ENCODE data around the gene TRA2B.

TRA2B gene

GRCh38 chr3:185958626-185959025, 20.8 kb upstream of the TRA2B start:
- Histone ChIP-seq H3K4me3 (no peak overlapping the region), H3K27ac (peak overlapping the region in 8 of 21 experiments; percentile 32 to 75 (median 70))

DNA sequence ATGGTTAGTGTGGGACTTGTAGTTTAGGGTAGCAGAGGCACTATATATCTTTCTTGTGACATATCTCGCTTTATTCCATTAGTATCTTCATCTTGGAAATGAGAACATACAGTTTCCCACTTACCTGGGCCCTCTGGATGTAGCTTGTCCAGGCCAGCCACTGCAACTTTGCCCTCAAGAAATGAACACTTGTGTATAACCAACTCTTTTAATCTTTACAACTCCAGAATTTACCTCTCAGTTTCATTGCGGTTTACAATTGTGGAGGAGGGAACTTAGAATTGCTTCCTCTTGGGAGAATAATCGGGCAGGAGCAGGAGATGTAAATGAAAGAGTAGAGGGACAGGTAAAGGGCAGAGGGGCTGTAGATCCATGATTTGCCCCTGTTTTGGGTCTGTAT, 18.4 kb upstream of the TRA2B start:
- H3K4me3 ChIP-seq = no peak overlapping the region
- no peak overlapping the region for H3K27ac ChIP-seq

DNA sequence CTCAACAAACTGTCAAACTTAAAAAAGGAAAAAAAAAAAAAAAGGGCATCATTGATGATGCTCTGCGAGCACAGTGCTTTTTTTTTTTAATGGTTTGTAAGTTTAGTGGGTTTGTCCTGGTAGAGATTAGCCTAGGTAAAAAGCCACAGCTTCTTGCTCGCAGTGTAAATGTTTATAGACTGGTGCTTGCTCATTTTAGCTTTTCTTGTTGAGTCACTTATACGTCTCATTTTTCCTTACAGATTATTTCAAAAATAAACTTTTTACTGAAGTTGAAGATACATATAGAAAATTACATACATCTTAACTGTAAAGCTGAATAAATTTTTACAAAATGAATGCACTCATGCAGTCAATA, 16.5 kb upstream of the TRA2B start:
- Histone ChIP-seq H3K27ac (no peak overlapping the region), H3K4me3 (no peak overlapping the region)

DNA sequence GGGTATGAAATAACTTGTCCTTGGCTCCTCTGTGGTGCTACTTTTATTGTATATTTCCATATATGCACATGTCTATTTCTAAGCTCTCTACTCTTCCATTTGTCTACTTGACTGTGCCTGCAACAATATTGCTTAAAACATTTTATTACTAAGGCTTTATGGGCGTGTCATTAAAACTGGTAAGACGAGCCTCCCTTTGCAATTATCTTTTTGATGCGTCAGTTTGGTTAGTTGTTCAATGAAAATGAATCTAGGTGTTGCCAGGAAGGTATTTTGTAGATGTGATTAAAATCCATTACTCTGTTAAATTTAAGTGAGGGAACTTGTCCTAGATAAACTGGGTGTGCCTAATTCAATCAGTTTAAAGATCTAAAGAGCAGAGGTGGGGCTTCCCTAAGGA, 12.9 kb upstream of the TRA2B start:
- H3K27ac ChIP-seq = peak overlapping the region in 15 of 21 experiments; percentile 5 to 87 (median 61)
- H3K4me3 ChIP-seq = no peak overlapping the region

DNA sequence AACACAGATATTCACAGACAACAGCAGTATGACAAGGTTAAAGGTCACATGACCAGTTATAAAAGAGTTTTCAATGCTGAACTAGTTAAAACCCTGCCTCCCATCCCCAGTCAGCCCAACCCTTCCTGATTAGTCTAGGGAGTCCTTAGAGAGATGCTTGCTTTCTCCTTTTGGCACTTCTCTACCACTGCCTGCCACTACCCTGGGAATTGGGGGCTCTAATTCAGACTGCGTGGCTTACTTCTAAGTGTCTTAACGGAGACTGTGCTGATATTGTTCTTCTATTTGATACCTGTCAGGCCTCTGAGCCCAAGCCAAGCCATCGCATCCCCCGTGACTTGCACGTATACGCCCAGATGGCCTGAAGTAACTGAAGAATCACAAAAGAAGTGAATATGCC, 11.7 kb upstream of the TRA2B start:
- H3K27ac ChIP-seq = peak overlapping the region in 4 of 21 experiments; percentile 24 to 87 (median 72)
- no peak overlapping the region for H3K4me3 ChIP-seq

DNA sequence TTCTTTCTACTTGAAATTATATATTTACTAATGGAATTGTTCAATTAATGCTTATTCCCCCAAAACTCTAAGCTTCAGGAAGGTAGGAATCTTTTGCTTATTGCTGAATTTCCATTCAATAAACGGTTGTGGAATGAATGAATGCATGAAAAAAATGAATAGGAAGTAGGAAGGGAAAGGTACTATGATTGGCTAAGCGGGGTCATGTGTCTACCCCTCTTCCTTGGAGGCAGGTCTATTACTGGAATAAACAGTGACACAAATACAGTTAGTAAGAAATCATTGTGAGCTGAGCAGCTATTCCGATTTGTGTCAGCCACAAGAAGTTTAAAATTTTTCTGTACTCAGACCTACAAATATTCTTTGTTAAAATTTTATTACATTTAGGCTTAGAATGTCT, 10.5 kb upstream of the TRA2B start:
- H3K4me3 ChIP-seq = no peak overlapping the region
- no peak overlapping the region for H3K27ac ChIP-seq

- Histone ChIP-seq H3K27ac (peak overlapping the region in 1 of 21 experiments; percentile 66), H3K4me3 (no peak overlapping the region)
Observed at GRCh38 chr3:185943760-185944106, 5.9 kb upstream of the TRA2B start.

DNA sequence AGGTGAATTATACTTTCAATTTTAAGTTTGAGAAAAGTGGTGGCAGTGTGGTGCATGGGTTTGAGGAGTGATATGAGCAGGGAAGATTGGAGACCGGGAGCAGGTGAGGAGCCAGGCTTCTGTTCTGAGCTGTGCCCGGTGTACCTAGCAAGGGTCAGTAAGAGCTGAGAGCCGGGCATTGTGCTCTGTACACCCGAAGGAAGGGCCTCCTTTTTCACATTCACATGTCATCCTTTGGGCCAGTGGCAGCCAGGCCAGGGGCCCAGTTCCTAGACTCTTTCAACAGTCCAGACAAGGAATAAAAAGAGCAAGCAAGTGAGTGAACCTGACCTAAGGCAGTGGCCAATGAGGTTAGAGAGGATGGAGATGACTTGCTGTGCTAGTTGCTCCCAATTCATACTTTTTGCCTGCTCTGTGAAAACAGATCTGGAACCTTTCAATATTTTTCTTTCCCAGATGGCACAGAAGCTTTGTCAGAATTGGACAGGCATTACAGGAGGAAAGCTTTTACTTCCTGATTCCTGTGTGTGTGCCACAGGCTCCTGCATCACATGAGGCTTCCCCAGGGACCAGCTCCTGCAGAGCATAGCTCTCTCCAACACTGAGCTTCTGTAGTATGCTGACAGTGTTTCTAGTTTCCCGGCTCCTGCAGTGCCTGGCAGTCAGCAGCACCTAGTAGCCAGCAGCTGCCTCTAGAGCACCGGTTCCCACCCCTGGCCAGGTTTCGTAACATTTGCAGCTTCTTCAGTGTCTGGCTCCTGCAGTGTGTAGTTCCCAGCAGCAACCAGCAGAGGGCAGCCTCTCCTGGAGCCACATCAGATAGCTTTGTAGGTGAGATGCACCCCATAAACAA, 5.3 kb upstream of the TRA2B start:
- H3K4me3 ChIP-seq = no peak overlapping the region
- H3K27ac ChIP-seq = peak overlapping the region in 7 of 21 experiments; percentile 4 to 66 (median 51)

GRCh38 chr3:185942396-185942795, 4.6 kb upstream of the TRA2B start:
- no peak overlapping the region for H3K4me3 ChIP-seq
- peak overlapping the region in 1 of 21 experiments; percentile 4 for H3K27ac ChIP-seq

DNA sequence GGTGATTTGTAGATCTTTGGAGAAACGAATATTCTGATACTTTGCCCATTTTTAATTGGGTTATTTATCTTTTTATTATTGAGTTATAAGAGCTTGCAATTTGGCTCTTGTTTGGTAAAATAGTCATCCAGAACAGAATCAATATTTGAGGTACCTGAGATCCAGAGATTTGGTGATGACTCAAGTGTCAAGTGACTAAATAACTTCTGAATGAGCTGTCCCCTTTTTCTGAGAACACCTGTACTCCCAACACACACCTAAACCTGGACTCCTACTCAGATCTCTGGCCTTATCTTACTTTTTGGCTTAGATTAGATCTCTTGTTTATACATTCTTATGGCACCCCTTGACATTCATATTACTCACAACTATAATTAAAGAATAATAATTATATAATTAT, 3.1 kb upstream of the TRA2B start:
- H3K4me3 ChIP-seq = no peak overlapping the region

DNA sequence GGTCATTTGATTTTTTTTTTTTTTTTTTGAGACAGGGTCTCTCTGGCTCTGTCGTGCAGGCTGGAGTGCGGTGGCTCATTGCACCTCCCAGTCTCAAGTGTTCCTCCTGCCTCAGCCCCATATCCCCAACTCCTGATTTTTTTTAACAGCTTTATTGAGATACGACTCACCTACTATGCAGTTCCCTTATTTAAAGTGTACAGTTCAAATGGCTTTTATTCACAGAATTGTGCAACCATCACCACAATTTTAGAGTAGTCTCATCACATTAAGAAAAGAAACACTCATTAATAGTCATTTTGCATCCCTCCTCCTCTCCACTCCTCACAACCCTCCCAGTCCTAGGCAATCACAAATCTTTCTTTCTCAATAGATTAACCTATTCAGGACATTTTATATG, 1.9 kb upstream of the TRA2B start:
- Histone ChIP-seq H3K4me3 (no peak overlapping the region), H3K27ac (no peak overlapping the region)

More for the DNA sequence above, 3.1 kb upstream of the TRA2B start:
- no peak overlapping the region for H3K27ac ChIP-seq

GRCh38 chr3:185936814-185937688, 763 bp downstream of the TRA2B start:
- Histone ChIP-seq H3K27ac (peak overlapping the region; percentile 88 to 100 (median 98)), H3K4me3 (peak overlapping the region; percentile 66 to 99 (median 76))

GRCh38 chr3:185936273-185936629, 1.6 kb downstream of the TRA2B start:
- H3K4me3 ChIP-seq = peak overlapping the region; percentile 66 to 99 (median 76)
- H3K27ac ChIP-seq = peak overlapping the region in 18 of 21 experiments; percentile 93 to 100 (median 98)

GRCh38 chr3:185935465-185936272, 2.1 kb downstream of the TRA2B start:
- H3K27ac ChIP-seq = peak overlapping the region in 16 of 21 experiments; percentile 11 to 100 (median 98)
- H3K4me3 ChIP-seq = peak overlapping the region; percentile 66 to 99 (median 76)

DNA sequence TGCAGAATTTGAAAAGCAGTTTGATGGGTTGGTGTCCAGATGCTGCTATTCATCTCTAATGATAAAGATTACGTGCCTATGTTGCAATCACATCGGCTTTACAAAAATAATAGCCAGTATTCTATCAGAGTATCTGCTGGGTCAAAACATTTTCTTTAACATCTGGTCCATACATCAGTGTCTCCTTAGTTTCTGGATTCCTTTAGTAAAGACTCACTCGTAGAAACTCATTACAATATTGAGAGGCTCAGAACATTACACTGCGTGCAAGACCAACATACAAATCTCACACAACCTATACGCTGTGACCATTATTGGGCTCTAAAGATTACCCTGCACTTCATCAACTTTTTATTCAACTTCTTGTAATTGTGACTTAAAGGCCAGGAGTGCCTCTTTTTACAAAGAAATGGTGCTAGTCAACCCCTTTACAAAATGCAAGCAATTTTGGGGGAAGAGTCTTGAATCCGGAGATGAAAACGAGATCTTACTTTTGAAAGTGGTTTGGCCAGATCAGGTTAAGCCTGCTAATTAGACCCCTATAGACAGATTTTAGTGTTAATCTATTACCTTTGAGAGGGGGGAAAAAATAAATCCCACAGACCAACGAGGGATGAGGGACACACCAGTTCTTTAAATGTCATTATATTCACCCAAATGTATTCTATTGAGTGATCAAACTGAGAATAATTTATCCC, 2.9 kb downstream of the TRA2B start:
- peak overlapping the region; percentile 66 to 99 (median 76) for H3K4me3 ChIP-seq
- peak overlapping the region in 8 of 21 experiments; percentile 4 to 100 (median 24) for H3K27ac ChIP-seq

GRCh38 chr3:185934174-185934557, 3.6 kb downstream of the TRA2B start:
- Histone ChIP-seq H3K4me3 (peak overlapping the region in 5 of 7 experiments; percentile 66 to 99 (median 76)), H3K27ac (peak overlapping the region in 6 of 21 experiments; percentile 4 to 49 (median 15))

- H3K4me3 ChIP-seq = peak overlapping the region in 3 of 7 experiments; percentile 75 to 99 (median 76)
- H3K27ac ChIP-seq = peak overlapping the region in 4 of 21 experiments; percentile 11 to 49 (median 28)
Observed at GRCh38 chr3:185933374-185934173, 4.2 kb downstream of the TRA2B start.

Measured in skin epidermis (tissue), 12 donors.